ENCODE results near the gene HELQ.

The HELQ gene

DNA sequence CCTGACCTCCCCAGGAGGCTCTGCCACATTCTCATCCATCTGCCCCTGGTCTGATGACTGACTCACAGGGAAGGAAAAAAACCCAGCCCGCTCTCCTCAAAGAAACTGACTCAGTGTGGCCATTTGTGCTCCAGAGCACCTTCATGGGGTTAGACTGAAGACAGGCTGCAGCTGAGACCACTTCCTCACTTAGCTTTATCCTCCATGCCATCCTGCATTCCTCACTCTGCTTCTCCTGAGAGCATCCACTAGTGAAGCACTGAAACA lies 85.0 kb downstream of the HELQ start:
- no peak for DNase-seq

DNA sequence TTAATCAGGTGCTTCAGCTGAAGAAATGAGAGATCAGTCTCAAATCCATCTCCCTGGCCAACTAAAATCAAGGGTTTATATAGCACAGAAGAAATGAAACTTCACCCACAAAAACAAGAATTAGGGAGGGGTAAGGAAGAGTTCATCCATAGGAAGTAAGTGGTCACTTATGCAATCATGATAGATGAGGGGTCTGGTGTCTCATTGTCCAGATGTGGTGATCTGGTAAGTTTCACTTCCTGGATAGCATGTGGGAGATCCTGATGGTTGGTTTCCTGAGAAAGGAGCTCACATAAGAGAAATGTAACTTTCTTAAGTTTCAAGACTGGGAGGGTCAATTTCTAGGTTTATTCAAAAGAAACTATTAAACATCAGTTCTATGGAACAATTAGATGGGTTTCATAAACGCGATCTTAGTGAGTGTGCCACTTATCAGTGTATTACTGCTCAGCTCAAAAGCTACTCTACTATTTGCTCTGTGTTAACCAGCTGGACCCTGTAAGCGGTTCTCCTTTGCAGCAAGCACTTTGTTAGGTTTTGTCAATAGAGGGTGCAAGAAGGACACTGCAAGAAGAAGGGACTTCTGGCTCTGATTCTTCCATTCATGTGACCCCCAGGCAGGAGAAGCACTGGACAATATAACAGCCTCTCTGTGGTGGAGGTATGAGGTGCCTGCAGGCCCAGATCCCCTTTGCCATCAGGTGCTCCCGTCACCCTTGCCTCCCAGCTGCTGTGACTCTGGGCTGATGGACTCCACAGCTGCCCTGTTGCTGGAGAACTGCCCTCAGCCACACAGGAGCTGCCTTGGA lies 85.6 kb downstream of the HELQ start:
- DNase-seq, result no peak

DNA sequence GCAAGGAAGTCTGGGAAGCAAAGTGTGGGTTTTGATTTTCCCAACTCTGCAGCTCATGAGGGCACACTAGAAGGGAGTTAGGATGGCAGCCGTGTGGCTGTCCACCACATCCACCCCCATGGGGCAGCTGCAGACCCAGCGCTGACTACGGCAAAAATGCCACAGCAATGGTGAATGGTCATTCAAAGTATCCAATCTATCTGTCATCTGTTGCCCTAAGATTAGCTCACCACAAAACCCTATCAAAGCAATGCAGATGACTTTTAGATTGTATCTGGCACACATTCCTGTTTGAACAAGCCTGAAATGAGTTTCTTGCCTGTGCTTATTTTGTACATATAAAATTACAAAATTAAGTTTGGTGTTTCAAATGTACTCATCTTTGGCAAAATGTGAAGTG lies 91.3 kb downstream of the HELQ start:
- DNase-seq, result no peak

DNA sequence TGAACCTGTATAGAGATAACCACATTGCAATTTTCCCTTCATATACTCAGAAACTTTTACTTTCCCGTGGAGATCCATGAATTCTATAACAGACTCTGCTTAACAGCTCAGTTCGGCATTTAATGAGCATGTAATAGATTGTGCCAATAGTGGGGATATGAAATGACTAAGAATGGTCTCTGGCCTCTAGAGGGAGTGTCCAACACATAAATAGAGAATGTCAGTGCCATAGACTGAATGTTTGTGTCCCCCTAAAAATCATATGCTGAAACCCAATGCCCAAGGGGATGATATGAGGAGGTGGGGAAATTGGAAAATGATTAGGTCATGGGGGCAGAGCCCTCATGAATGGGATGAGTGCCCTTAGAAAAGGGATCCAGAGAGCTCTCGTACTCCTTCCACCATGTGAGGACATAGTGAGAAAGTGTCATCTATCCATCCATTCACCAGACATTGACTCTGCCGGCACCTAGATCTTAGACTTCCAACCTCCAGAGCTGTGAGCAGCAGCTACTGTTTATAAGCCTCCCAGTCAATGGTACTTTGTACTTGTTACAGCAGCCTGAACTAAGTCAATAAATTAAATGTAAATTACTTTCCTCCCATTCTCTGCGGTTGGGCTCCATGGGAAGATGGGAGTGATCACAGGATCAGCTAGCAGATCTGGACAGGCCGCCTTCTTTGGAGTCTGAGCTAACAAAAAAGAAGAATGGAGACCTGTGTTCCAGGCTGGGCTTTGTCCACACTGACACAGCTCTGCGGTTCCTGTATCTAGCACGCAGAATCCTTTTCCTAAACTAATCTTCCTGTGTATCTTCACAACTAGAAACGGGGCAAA lies 92.9 kb downstream of the HELQ start:
- DNase-seq, result no peak

DNA sequence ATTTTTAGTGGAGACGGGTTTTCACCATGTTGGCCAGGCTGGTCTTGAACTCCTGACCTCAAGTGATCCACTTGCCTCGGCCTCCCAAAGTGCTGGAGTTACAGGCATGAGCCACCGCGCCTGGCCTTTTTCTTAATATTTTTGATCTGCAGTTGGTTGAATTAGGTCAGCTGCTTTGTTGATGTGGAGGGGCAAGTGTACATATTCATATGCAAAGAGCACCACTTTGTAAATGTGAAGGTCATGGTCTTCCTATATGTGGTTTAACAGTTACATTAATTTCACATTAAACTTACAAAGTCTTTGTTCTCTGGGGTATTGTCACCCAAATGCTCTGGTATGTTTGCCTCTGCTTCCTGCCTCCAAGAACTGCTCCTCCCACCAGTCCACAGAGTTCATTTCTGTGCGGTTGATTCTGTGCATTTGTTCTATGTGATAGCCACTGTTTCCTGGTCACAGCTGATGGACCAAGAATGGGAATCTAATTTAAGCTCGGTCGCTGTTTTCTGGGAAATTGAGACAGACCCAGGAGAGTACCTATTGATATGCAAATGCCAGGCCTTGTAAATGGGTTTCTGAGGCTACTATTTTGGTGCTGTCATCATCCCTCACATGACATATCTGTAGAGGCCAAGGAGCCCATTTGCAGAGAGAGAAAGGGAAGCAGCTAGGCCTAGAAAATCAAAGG lies 94.1 kb downstream of the HELQ start:
- no peak for DNase-seq

DNA sequence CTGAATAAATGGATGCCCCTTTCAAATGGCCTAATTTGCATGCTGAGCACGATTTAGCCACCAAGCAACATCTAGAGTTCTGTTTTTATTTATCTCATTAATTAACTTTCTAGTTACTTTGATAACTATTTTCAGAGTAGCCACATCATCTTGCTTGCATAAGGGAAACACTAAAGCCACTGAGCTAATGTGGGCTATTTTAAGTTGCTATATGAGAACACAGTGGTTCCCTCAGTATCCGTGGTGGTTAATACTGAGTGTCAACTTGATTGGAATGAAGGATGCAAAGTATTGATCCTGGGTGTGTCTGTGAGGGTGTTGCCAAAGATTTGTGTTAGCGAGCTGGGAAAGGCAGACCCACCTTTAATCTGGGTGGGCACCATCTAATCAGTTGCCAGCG lies 95.6 kb downstream of the HELQ start:
- no peak for DNase-seq

DNA sequence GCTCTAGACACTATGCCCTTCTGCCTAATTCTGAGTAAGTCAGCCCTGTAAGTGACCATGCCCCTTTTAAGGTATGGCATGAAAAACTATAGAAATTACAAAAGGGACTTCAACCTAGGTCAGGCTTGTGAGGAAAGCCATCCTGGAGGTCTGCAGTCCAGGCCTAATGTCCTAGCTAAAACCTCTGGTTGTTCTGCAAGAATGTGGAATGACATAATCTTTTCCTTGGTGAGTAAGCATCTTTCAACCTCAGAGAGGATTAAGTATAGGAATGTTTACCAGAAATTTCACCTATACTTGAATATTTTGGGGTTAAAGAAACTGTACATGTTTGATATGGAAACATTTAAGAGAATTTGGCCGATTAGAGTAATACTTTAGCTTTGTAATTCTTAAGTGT lies 97.2 kb downstream of the HELQ start:
- no peak for DNase-seq
